Testis (tissue), 3 donors: ENCODE results near the gene C12orf57. TPM values are rescaled to one million over a fixed set of nuclear protein-coding genes. Genes with fewer than 3 reads are reported as not detected.
A peak's percentile ranks its signal among the peaks of the same experiment; 100 is the strongest.

Source experiments
- DNase-seq: peaks from one replicate; pipeline ENCODE4 v3.0.0-alpha.2; 2019
- H3K27ac ChIP-seq, 2 donors: fragments of 200-600 bp; sonication (generic); one replicate each; pipeline ENCODE4 v1.5.1; 2019
- H3K27me3 ChIP-seq: fragments of 200-600 bp; sonication (generic); one replicate; pipeline ENCODE4 v1.5.1; 2019
- H3K36me3 ChIP-seq: fragments of 200-600 bp; sonication (generic); one replicate; pipeline ENCODE4 v1.5.1; 2017; ENCODE audit warnings: low read depth; ENCODE audit errors: missing control alignments
- H3K4me1 ChIP-seq: fragments of 200-600 bp; sonication (generic); one replicate; pipeline ENCODE4 v1.5.1; 2019
- H3K4me3 ChIP-seq, 2 donors: fragments of 200-600 bp; sonication (generic); one replicate each; pipeline ENCODE4 v1.5.1; 2017 to 2019
- H3K9me3 ChIP-seq: fragments of 200-600 bp; sonication (generic); one replicate; pipeline ENCODE4 v1.5.1; 2017
- POLR2A ChIP-seq: fragments of 450-650 bp; IDR thresholded peaks from one replicate; pipeline ENCODE4 v1.6.1; 2017; ENCODE audit warnings: antibody characterized with exemption, mild to moderate bottlenecking, moderate library complexity
- WGBS, 2 donors: methylation state at CpG; one replicate each; pipeline ENCODE4 v1.1.5; 2018; 5-methylcytosine and 5-hydroxymethylcytosine counted together
- intact Hi-C: fragments of 100-400 bp; cut with DNase I; formaldehyde crosslinking; loops from one replicate; pipeline ENCODE4 v1.15.1; 2023; ENCODE audit warnings: low total_unique reads
- polyA plus RNA-seq: library from polyadenylated mRNA; stranded (reverse); fragments of 350-450 nt; fragmentation: Illumina TruSeq; extraction: RNeasy Lipid Tissue Mini Kit (QIAGEN cat#74804); gene quantifications from one replicate; pipeline ENCODE4 v1.2.3, GENCODE V29; 2014; ENCODE audit warnings: low read depth, low replicate concordance; ENCODE audit not compliant: insufficient read depth
- total RNA-seq, 2 donors: library from RNA; depleted of rRNA; stranded (reverse); fragments of >200 nt; gene quantifications; one replicate each; pipeline ENCODE4 v1.2.3, GENCODE V29; 2016
- TF ChIP-seq, protein P1 (sequence below), 3 experiments: fragments of 450-650 bp in 2 of 3; fragments of 200-600 bp in 1 of 3; sonication (generic) in 1 of 3; IDR thresholded peaks; one replicate each; pipeline ENCODE4 v1.5.1; 2016 to 2019; ENCODE audit warnings: antibody characterized with exemption in 3 of 3, mild to moderate bottlenecking in 2 of 3, moderate library complexity in 1 of 3

Gene C12orf57
- total and polyA plus RNA-seq, 3 donors from 2014 or later: 141 to 236 (median 143) TPM

DNA sequence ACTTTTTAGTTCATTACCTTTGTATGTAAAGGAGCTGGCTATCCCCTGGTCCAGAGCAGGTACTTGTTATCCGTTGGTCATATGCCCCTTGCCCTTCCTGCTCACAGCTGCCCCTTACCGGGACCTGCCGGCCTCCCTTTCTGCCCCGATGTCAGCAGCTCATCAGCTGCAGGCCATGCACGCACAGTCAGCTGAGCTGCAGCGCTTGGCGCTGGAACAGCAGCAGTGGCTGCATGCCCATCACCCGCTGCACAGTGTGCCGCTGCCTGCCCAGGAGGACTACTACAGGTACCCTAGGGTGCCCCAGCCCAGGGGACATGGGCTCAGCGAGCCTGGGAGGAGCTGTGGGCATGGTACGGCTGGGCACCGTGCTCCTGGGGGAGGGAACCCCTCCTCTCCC, 2.6 kb upstream of the C12orf57 start:
- H3K27me3 ChIP-seq: no peaks in the 10 kb centered on the region
- no peak overlapping the region for H3K4me3 ChIP-seq
- intact Hi-C loops: loop anchor here (10.0 kb wide), 1 partner anchor 154 kb away; the partner anchor contains the start of gene C1R
- WGBS, 2 donors: 81 to 87% methylated on average over 11 to 12 of the region's 12 CpGs
- H3K36me3 ChIP-seq: no peaks in the 10 kb centered on the region
- no peak overlapping the region for H3K27ac ChIP-seq
- TF ChIP-seq, protein P1, sequence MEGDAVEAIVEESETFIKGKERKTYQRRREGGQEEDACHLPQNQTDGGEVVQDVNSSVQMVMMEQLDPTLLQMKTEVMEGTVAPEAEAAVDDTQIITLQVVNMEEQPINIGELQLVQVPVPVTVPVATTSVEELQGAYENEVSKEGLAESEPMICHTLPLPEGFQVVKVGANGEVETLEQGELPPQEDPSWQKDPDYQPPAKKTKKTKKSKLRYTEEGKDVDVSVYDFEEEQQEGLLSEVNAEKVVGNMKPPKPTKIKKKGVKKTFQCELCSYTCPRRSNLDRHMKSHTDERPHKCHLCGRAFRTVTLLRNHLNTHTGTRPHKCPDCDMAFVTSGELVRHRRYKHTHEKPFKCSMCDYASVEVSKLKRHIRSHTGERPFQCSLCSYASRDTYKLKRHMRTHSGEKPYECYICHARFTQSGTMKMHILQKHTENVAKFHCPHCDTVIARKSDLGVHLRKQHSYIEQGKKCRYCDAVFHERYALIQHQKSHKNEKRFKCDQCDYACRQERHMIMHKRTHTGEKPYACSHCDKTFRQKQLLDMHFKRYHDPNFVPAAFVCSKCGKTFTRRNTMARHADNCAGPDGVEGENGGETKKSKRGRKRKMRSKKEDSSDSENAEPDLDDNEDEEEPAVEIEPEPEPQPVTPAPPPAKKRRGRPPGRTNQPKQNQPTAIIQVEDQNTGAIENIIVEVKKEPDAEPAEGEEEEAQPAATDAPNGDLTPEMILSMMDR (IDR thresholded peaks at IDR 0.05): no peak
- no peak for TF ChIP-seq POLR2A
- no peak for DNase-seq
- peaks cover 46% of the 10 kb centered on the region for H3K4me1 ChIP-seq
- no peaks in the 10 kb centered on the region for H3K9me3 ChIP-seq

DNA sequence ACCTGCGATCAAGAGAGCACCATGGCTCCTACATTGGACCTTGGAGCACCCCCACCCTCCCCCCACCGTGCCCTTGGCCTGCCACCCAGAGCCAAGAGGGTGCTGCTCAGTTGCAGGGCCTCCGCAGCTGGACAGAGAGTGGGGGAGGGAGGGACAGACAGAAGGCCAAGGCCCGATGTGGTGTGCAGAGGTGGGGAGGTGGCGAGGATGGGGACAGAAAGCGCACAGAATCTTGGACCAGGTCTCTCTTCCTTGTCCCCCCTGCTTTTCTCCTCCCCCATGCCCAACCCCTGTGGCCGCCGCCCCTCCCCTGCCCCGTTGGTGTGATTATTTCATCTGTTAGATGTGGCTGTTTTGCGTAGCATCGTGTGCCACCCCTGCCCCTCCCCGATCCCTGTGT, 2.0 kb upstream of the C12orf57 start:
- WGBS, 2 donors: 68 to 72% methylated on average over 12 of the region's 12 CpGs
- intact Hi-C loops: loop anchor here (10.0 kb wide), 1 partner anchor 153 kb away; the partner anchor contains the start of gene C1R
- Histone ChIP-seq H3K27me3 (no peaks in the 10 kb centered on the region), H3K4me1 (peaks cover 47% of the 10 kb centered on the region), H3K9me3 (no peaks in the 10 kb centered on the region), H3K27ac (no peak overlapping the region), H3K4me3 (no peak overlapping the region), H3K36me3 (no peaks in the 10 kb centered on the region)
- no peak for DNase-seq
- no peak for TF ChIP-seq POLR2A
- TF ChIP-seq, protein P1 (IDR thresholded peaks at IDR 0.05): no peak

- intact Hi-C loops: loop anchor here (10.0 kb wide), 1 partner anchor 153 kb away; the partner anchor contains the start of gene C1R
- no peaks in the 10 kb centered on the region for H3K27me3 ChIP-seq
- H3K36me3 ChIP-seq: no peaks in the 10 kb centered on the region
- H3K27ac ChIP-seq: peak overlapping the region; percentile 96 to 97
- 72 to 79% methylated on average over 11 of the region's 11 CpGs for WGBS, 2 donors
- H3K4me1 ChIP-seq: peaks cover 42% of the 10 kb centered on the region
- no peak for TF ChIP-seq POLR2A
- TF ChIP-seq, protein P1 (IDR thresholded peaks at IDR 0.05): no peak
- no peak overlapping the region for H3K4me3 ChIP-seq
- no peaks in the 10 kb centered on the region for H3K9me3 ChIP-seq
- DNase-seq: no peak
These were observed 1.5 kb upstream of the C12orf57 start for GRCh38 chr12:6942331-6942665.

- intact Hi-C loops: loop anchor here (10.0 kb wide), 1 partner anchor 151 kb away; the partner anchor contains the start of gene C1R
- Histone ChIP-seq H3K9me3 (no peaks in the 10 kb centered on the region), H3K4me1 (peaks cover 35% of the 10 kb centered on the region), H3K27ac (peak overlapping the region; percentile 96 to 97), H3K36me3 (no peaks in the 10 kb centered on the region), H3K4me3 (peak overlapping the region; percentile 72 to 80), H3K27me3 (no peaks in the 10 kb centered on the region)
- WGBS, 2 donors: 0% methylated on average over 13 of the region's 13 CpGs
- peak; percentile 97 for DNase-seq
- TF ChIP-seq, protein P1 (IDR thresholded peaks at IDR 0.05): no peak
- no peak for TF ChIP-seq POLR2A
These were observed 467 bp upstream of the C12orf57 start for GRCh38 chr12:6943389-6943721.
